Heart left ventricle (tissue), 16 donors: ENCODE measurements around the gene PRR29. TPM values are rescaled to one million over a fixed set of nuclear protein-coding genes. Genes with fewer than 3 reads are reported as not detected.

Experiments used
- ATAC-seq, 4 donors: fragments of 200-7000 bp; cut with Tn5 transposase; one replicate each; pipeline ENCODE4 v1.9.1; 2020 to 2022; ENCODE audit warnings: moderate library complexity in 4 of 4, mild to moderate bottlenecking in 3 of 4, moderate number of reproducible peaks in 1 of 4
- DNase-seq, 5 donors: peaks; one replicate each; pipeline ENCODE4 v3.0.0-alpha.2; 2020
- H3K27ac ChIP-seq, 12 donors: fragments of 200-600 bp; sonication (generic) in 4 of 12; one replicate each; pipeline versions ENCODE4 v1.5.0 to v1.8.0; 2016 to 2022; ENCODE audit warnings: mild to moderate bottlenecking in 2 of 12
- H3K27me3 ChIP-seq, 9 donors: fragments of 200-600 bp; sonication (generic) in 2 of 9; one replicate each; pipeline versions ENCODE4 v1.5.1 to v1.8.0; 2016 to 2022; ENCODE audit warnings: mild to moderate bottlenecking in 3 of 9
- H3K36me3 ChIP-seq, 9 donors: fragments of 200-600 bp; sonication (generic) in 2 of 9; one replicate each; pipeline versions ENCODE4 v1.5.0 to v1.8.0; 2018 to 2022; ENCODE audit warnings: mild to moderate bottlenecking in 2 of 9
- H3K4me1 ChIP-seq, 12 donors: fragments of 200-600 bp; sonication (generic) in 4 of 12; one replicate each; pipeline versions ENCODE4 v1.5.0 to v1.8.0; 2016 to 2022; ENCODE audit warnings: mild to moderate bottlenecking in 3 of 12
- H3K4me3 ChIP-seq, 12 donors: fragments of 200-600 bp; sonication (generic) in 4 of 12; one replicate each; pipeline versions ENCODE4 v1.5.0 to v1.8.0; 2017 to 2022; ENCODE audit warnings: mild to moderate bottlenecking in 9 of 12, moderate library complexity in 4 of 12
- H3K9me3 ChIP-seq, 12 donors: fragments of 200-600 bp; sonication (generic) in 4 of 12; one replicate each; pipeline versions ENCODE4 v1.5.0 to v1.8.0; 2016 to 2022; ENCODE audit warnings: mild to moderate bottlenecking in 1 of 12
- POLR2A ChIP-seq, 2 donors: fragments of 450-650 bp; IDR thresholded peaks; one replicate each; pipeline ENCODE4 v1.6.1; 2017; ENCODE audit warnings: antibody characterized with exemption in 2 of 2, mild to moderate bottlenecking in 2 of 2, moderate library complexity in 2 of 2
- WGBS, 4 donors: extraction: QIAGEN DNeasy Blood & Tissue Kit in 2 of 4; methylation state at CpG; one replicate each; pipeline versions ENCODE4 v1.1.5 to v1.1.7; 2013 to 2018; 5-methylcytosine and 5-hydroxymethylcytosine counted together
- intact Hi-C, 10 donors: fragments of 100-400 bp; cut with DNase I; formaldehyde crosslinking; loops; one replicate each; pipeline versions ENCODE4 v1.11.1 to v1.14.2; 2022
- polyA plus RNA-seq, 2 donors: library from polyadenylated mRNA; stranded (reverse); fragments of 200-250 nt; gene quantifications; one replicate each; pipeline ENCODE4 v1.2.3, GENCODE V29; 2013
- total RNA-seq, 9 donors: library from RNA; depleted of rRNA in 2 of 9; stranded (reverse); fragments of >200 nt in 2 of 9; fragmentation: NEBNext Ultra II Directional in 3 of 9; extraction: Animal tissue kit (Norgen Biotek cat#: 25700) in 3 of 9; gene quantifications; one replicate each; pipeline versions ENCODE4 v1.1.0 to v1.2.4, GENCODE V29; 2016 to 2023
- TF ChIP-seq, protein P1 (sequence below), 12 donors: fragments of 200-600 bp; sonication (generic) in 4 of 12; IDR thresholded peaks; one replicate each; pipeline versions ENCODE4 v1.5.0 to v1.8.0; 2018 to 2022; ENCODE audit warnings: antibody characterized with exemption in 12 of 12, mild to moderate bottlenecking in 5 of 12
- donor health status: ischemic (EF 13 %, LVEDD 7.1; RV severe dilation, severe dysfunction).
- donor health status: healthy with polysubstance abuse.
- donor health status: DM: no; HTN: yes; CAD: no.
- donor health status: DM: no; HTN: no; CAD: no.
- donor health status: ischemic (EF 25% LVEDD 6.9; RV normal size, moderate dysfunction).
- donor health status: ischemic (EF 25% LVEDD 5.7; RV mildly dilated, moderate dysfunction).
- donor health status: healthy.
- donor health status: DM: yes; HTN: yes; CAD: no.
- donor health status: ischemic (EF 35%, LVEDD 5.7; RV mildly dilated, moderate dysfunction).
- donor health status: nonischemic (EF 11% LVEDD 7.7; RV severe dilation, severe dysfunction).
- donor health status: DM: yes; HTN: yes; CAD: no.
- donor health status: PGD.
- donor health status: ischemic (EF 29% LVEDD 5.4; RV normal size, mild dysfunction).
- donor health status: nonischemic (EF 23%, LVEDD 6.1; RV moderate dilation, normal function).

PRR29 gene
- total and polyA plus RNA-seq, 11 donors, result 0.15 to 1.8 (median 0.26) TPM; not detected in 3

DNA sequence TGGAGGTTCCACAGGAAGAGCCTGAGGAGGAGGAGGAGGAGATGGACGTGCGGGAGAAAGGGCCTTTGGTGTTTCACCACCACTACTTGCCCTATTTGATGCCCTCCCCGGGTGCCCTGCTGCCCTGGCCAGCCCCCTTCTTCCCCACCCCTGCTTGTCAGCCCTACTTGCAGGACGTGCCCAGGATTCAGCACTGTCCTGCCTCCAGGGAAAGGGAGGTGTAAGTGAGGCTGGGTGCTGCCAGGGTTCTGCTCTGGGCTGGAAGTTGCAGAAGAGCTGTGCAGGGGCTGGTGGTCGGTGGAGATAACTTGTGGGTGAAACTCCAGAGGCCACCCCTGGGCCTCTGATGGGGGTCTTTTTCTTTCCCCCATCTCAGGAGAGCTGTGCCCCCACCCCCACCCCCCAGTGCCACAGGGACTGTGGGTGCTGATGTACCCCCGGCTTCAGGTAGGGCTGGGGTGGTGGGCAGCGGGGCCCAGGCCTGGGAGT lies 3.0 kb downstream of the PRR29 start:
- intact Hi-C loops, result no loop called here
- ATAC-seq (no peak), DNase-seq (peak in 1 of 5 donors; percentile 51)
- H3K36me3 ChIP-seq, result peaks cover 0 to 25% (median 10%) of the 10 kb centered on the region in 9 donors
- peak overlapping the region; percentile 66 to 92 (median 76) for H3K27ac ChIP-seq
- WGBS, 4 donors, result 78 to 81% (median 79%) methylated on average over 5 to 7 of the region's 7 CpGs
- H3K4me3 ChIP-seq, result no peak overlapping the region
- peaks cover 3 to 62% (median 32%) of the 10 kb centered on the region in 12 donors for H3K4me1 ChIP-seq
- peaks cover 0 to 28% (median 12%) of the 10 kb centered on the region in 9 donors for H3K27me3 ChIP-seq
- H3K9me3 ChIP-seq, result no peaks in the 10 kb centered on the region
- TF ChIP-seq, protein P1, sequence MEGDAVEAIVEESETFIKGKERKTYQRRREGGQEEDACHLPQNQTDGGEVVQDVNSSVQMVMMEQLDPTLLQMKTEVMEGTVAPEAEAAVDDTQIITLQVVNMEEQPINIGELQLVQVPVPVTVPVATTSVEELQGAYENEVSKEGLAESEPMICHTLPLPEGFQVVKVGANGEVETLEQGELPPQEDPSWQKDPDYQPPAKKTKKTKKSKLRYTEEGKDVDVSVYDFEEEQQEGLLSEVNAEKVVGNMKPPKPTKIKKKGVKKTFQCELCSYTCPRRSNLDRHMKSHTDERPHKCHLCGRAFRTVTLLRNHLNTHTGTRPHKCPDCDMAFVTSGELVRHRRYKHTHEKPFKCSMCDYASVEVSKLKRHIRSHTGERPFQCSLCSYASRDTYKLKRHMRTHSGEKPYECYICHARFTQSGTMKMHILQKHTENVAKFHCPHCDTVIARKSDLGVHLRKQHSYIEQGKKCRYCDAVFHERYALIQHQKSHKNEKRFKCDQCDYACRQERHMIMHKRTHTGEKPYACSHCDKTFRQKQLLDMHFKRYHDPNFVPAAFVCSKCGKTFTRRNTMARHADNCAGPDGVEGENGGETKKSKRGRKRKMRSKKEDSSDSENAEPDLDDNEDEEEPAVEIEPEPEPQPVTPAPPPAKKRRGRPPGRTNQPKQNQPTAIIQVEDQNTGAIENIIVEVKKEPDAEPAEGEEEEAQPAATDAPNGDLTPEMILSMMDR (IDR thresholded peaks at IDR 0.05), result no peak
- TF ChIP-seq POLR2A (IDR thresholded peaks at IDR 0.05), result no peak

GRCh38 chr17:64001763-64002529 lies 3.8 kb downstream of the PRR29 start:
- peak overlapping the region; percentile 66 to 92 (median 76) for H3K27ac ChIP-seq
- peak in 1 of 2 donors; percentile 6 for TF ChIP-seq POLR2A (IDR thresholded peaks at IDR 0.05)
- TF ChIP-seq, protein P1 (IDR thresholded peaks at IDR 0.05), result no peak
- no peak overlapping the region for H3K4me3 ChIP-seq
- peak; percentile 66 to 83 (median 71) for DNase-seq
- WGBS, 4 donors, result 56 to 70% (median 64%) methylated on average over 10 to 14 of the region's 14 CpGs
- peak; percentile 32 to 81 (median 71) for ATAC-seq
- intact Hi-C loops, result no loop called here
- H3K4me1 ChIP-seq, result peaks cover 3 to 70% (median 36%) of the 10 kb centered on the region in 12 donors
- H3K36me3 ChIP-seq, result peaks cover 0 to 25% (median 10%) of the 10 kb centered on the region in 9 donors
- H3K27me3 ChIP-seq, result peaks cover 0 to 28% (median 12%) of the 10 kb centered on the region in 9 donors
- H3K9me3 ChIP-seq, result no peaks in the 10 kb centered on the region

DNA sequence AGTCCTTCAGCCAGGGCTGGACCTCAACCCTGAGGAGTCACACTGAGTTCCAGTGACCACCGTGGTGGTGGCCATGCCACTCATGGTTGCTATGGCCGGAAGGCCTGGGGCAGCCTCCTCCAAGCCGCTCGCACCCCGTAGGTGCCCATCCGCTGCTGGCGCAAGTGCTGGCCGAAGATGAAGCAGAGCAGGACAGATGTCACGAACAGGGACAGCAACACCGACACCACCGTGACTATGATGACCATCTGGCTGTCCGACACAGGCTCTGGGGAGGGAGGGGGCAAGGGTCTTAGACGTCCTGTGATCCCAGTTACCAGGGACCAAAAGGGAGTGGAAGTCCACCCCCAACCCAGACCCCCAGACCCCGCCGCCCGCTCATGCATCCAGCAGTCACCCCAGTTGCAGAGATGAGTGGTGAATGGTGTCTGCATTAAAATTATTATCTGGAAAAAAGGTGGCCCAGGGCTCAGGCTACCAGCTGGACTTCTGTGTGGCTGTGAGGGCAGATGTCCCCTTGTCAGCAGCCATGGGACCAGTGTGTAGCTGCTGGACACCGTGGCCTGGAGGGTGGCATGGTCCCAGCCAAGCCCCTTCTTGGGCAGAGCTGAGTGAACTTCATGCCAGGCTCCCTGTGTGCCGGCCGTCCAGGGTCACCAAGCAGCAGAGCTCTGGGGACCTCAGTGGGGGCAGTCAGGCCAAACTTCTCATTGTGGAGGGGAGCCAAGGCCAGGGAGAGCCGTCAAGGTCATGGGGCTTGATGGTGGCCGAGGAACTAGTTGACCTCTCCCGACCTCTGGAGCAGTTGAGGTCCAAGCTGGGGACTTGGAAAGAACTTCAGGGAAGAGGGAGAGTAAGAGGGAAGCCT lies 4.7 kb downstream of the PRR29 start:
- Histone ChIP-seq H3K9me3 (no peaks in the 10 kb centered on the region), H3K27ac (peak overlapping the region; percentile 66 to 92 (median 76)), H3K4me3 (no peak overlapping the region), H3K36me3 (peaks cover 0 to 25% (median 10%) of the 10 kb centered on the region in 9 donors), H3K4me1 (peaks cover 8 to 70% (median 37%) of the 10 kb centered on the region in 12 donors), H3K27me3 (peaks cover 0 to 19% (median 5%) of the 10 kb centered on the region in 9 donors)
- no peak for DNase-seq
- 78 to 89% (median 85%) methylated on average over 13 to 22 of the region's 22 CpGs for WGBS, 4 donors
- ATAC-seq, result no peak
- TF ChIP-seq, protein P1 (IDR thresholded peaks at IDR 0.05), result no peak
- no peak for TF ChIP-seq POLR2A (IDR thresholded peaks at IDR 0.05)
- intact Hi-C loops, result no loop called here
